Panc1 (cell line): Measurements from ENCODE around the gene NPFF. TPM values are rescaled to one million over a fixed set of nuclear protein-coding genes. Genes with fewer than 3 reads are reported as not detected.

Experiments used
- ATAC-seq: fragments of 200-7000 bp; cut with Tn5 transposase; 2 replicates; pipeline ENCODE4 v1.9.1; 2020; ENCODE audit warnings: mild to moderate bottlenecking, moderate library complexity
- BruUV-seq: library from RNA; stranded (reverse); fragments of 400-500 nt; replicated peaks from 2 replicates; lab custom pipeline; 2021; lab: Mats Ljungman, UMichigan
- CTCF ChIA-PET: fragments of 300-600 bp; sonication (Branson Sonifier 250); formaldehyde crosslinking; loops from one replicate; lab custom pipeline; 2022; ENCODE audit warnings: antibody characterized with exemption; lab: Charles Lee
- POLR2A ChIA-PET: fragments of 300-600 bp; sonication (Branson Sonifier 250); formaldehyde crosslinking; loops from one replicate; lab custom pipeline; 2022; ENCODE audit warnings: antibody characterized with exemption; lab: Charles Lee
- DNase-seq: peaks from one replicate; pipeline ENCODE4 v3.0.0-alpha.2; 2010; ENCODE audit warnings: low read depth, low spot score
- H3K27ac ChIP-seq: 2 replicates; pipeline ENCODE4 v1.5.1; 2011; ENCODE audit warnings: mild to moderate bottlenecking, low read length, inconsistent platforms
- H3K27me3 ChIP-seq: fragments of 200-500 bp; sonication (Bioruptor generic); 2 replicates; pipeline ENCODE4 v1.6.0; 2014; ENCODE audit warnings: low read length, inconsistent platforms; ENCODE audit not compliant: control insufficient read depth, insufficient read depth
- H3K36me3 ChIP-seq: fragments of 200-500 bp; sonication (Bioruptor generic); 2 replicates; pipeline ENCODE4 v1.5.1; 2014; ENCODE audit warnings: inconsistent platforms, mild to moderate bottlenecking, low read length, moderate library complexity; ENCODE audit not compliant: control insufficient read depth, insufficient read depth
- H3K4me1 ChIP-seq: 2 replicates; pipeline ENCODE4 v1.5.1; 2011; ENCODE audit warnings: inconsistent platforms, mild to moderate bottlenecking, low read length, moderate library complexity; ENCODE audit not compliant: control insufficient read depth, insufficient read depth
- H3K4me3 ChIP-seq, 2 experiments: 2 replicates each; pipeline ENCODE4 v1.5.1; 2011 to 2012; ENCODE audit warnings: low read depth in 2 of 2, low read length in 2 of 2, mild to moderate bottlenecking in 2 of 2, inconsistent platforms in 1 of 2, moderate library complexity in 1 of 2
- H3K9me3 ChIP-seq: fragments of 200-500 bp; sonication (Bioruptor generic); 2 replicates; pipeline ENCODE4 v1.5.1; 2014; ENCODE audit warnings: low read depth, mild to moderate bottlenecking, inconsistent platforms, low read length, moderate library complexity; ENCODE audit not compliant: control insufficient read depth, insufficient read depth
- POLR2AphosphoS5 ChIP-seq: IDR thresholded peaks from 2 replicates; pipeline ENCODE4 v1.6.1; 2012; ENCODE audit warnings: mild to moderate bottlenecking, low read depth, low read length, moderate library complexity
- SIN3A ChIP-seq: IDR thresholded peaks from 2 replicates; pipeline ENCODE4 v1.6.1; 2012; ENCODE audit warnings: low read depth, mild to moderate bottlenecking, low read length, moderate library complexity, borderline replicate concordance; ENCODE audit not compliant: insufficient read depth
- TCF7L2 ChIP-seq: IDR thresholded peaks from 2 replicates; pipeline ENCODE4 v1.6.1; 2011; ENCODE audit warnings: mild to moderate bottlenecking, low read depth, low read length, inconsistent platforms
- in situ Hi-C: cut with HindIII; loops from 2 replicates; pipeline ENCODE4 v1.10.0; 2016; ENCODE audit warnings: low sequenced_read_pairs, low pct_unique_long_range_greater_than_20kb
- intact Hi-C: fragments of 100-400 bp; cut with micrococcal nuclease; formaldehyde crosslinking; loops from one replicate; pipeline ENCODE4 v1.10.0; 2022; ENCODE audit not compliant: unreplicated experiment
- total RNA-seq: library from RNA; stranded (reverse); gene quantifications from one replicate; pipeline ENCODE4 v1.2.1, GENCODE V29; 2021; ENCODE audit not compliant: unreplicated experiment
- TF ChIP-seq, protein P1 (sequence below), 2 experiments: IDR thresholded peaks; 2 replicates each; pipeline ENCODE4 v1.6.1; 2011 to 2012; ENCODE audit warnings: low read depth in 2 of 2, control low read depth in 1 of 2, low read length in 1 of 2, mild to moderate bottlenecking in 1 of 2, moderate library complexity in 1 of 2; ENCODE audit not compliant: insufficient read depth in 1 of 2
- TF ChIP-seq, protein P2 (sequence below): fragments of 450-650 bp; IDR thresholded peaks from 2 replicates; pipeline ENCODE4 v1.5.1; 2017; ENCODE audit warnings: mild to moderate bottlenecking

The NPFF gene
- total RNA-seq, 1 experiment from 2014 or later = not detected

GRCh38 chr12:53465679-53466078, 41.6 kb downstream of the NPFF start:
- no peak for TF ChIP-seq SIN3A
- peak; percentile 18; the same call in 1 of the 2 replicates for TF ChIP-seq POLR2AphosphoS5
- no peak for ATAC-seq
- BruUV-seq = no TSS peak

GRCh38 chr12:53464685-53465418, 42.4 kb downstream of the NPFF start:
- Histone ChIP-seq H3K9me3 (no peaks in the 10 kb centered on the region), H3K4me3 (no peak overlapping the region), H3K36me3 (peaks cover 94% of the 10 kb centered on the region), H3K4me1 (peaks cover 6% of the 10 kb centered on the region), H3K27me3 (no peaks in the 10 kb centered on the region), H3K27ac (no peak overlapping the region; the same call in 1 of the 2 replicates)
- intact Hi-C loops = no loop called here
- ATAC-seq (no peak), DNase-seq (no peak)
- 0 out of 2 replicates have a peak, but pooled peaks have one; percentile 28 for TF ChIP-seq POLR2AphosphoS5
- TF ChIP-seq, protein P1, sequence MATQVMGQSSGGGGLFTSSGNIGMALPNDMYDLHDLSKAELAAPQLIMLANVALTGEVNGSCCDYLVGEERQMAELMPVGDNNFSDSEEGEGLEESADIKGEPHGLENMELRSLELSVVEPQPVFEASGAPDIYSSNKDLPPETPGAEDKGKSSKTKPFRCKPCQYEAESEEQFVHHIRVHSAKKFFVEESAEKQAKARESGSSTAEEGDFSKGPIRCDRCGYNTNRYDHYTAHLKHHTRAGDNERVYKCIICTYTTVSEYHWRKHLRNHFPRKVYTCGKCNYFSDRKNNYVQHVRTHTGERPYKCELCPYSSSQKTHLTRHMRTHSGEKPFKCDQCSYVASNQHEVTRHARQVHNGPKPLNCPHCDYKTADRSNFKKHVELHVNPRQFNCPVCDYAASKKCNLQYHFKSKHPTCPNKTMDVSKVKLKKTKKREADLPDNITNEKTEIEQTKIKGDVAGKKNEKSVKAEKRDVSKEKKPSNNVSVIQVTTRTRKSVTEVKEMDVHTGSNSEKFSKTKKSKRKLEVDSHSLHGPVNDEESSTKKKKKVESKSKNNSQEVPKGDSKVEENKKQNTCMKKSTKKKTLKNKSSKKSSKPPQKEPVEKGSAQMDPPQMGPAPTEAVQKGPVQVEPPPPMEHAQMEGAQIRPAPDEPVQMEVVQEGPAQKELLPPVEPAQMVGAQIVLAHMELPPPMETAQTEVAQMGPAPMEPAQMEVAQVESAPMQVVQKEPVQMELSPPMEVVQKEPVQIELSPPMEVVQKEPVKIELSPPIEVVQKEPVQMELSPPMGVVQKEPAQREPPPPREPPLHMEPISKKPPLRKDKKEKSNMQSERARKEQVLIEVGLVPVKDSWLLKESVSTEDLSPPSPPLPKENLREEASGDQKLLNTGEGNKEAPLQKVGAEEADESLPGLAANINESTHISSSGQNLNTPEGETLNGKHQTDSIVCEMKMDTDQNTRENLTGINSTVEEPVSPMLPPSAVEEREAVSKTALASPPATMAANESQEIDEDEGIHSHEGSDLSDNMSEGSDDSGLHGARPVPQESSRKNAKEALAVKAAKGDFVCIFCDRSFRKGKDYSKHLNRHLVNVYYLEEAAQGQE (IDR thresholded peaks at IDR 0.05; ENCODE audit: insufficient read depth in 1 of 2, low read depth in 2 of 2, low read length in 1 of 2) = no peak
- TF ChIP-seq TCF7L2 = no peak
- BruUV-seq = no TSS peak
- CTCF ChIA-PET = interaction anchor here (0.6 kb wide), 1 partner anchor 8 kb away, joined by 4 read pairs; no protein-coding TSS in a partner anchor
- POLR2A ChIA-PET = interaction anchor here (0.6 kb wide), 1 partner anchor 15 kb away, joined by 3 read pairs; no protein-coding TSS in a partner anchor
- in situ Hi-C loops = no loop called here

More at GRCh38 chr12:53465679-53466078, 41.6 kb downstream of the NPFF start:
- Histone ChIP-seq H3K4me1 (peaks cover 6% of the 10 kb centered on the region), H3K27ac (no peak overlapping the region), H3K9me3 (no peaks in the 10 kb centered on the region), H3K36me3 (peaks cover 90% of the 10 kb centered on the region), H3K27me3 (no peaks in the 10 kb centered on the region), H3K4me3 (no peak overlapping the region)
- CTCF ChIA-PET = no interaction called here
- DNase-seq = no peak
- POLR2A ChIA-PET = no interaction called here
- in situ Hi-C loops (no loop called here), intact Hi-C loops (no loop called here)

DNA sequence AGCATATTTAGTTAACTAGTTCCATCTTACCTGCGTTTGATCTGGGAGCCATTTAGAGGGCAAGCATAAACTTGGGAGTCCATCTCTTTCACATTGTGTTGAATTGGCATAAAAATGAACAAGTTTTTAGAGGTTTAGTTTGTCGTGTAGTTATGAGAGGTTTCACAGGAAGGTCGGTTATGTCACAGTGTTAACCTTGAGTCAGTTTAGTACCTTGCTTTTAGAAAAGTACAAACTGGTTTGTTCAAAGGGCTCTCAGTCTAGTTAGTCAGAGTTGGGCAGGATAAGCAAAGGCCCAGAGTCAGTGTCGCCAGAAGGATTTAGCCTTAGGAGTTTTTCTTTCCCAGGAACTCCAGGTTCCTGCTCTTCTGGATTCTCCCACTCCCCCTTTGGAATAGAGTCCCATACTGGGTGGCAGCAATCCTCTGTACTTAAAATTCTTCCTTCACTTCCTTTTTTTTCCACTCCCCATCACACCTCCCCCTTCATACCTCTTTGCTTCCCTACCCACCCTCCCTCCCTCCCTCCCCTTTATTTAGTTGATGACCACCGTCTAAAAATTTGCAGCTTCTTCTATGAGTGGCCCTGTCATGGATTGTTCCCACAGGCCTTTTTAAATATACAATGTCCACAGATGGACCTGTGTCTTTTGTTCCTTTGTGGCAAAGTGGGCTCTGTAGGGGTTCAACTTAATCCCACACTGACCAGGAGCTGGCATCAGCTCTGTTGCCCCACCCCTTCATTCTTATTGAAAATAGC, 43.3 kb downstream of the NPFF start:
- POLR2A ChIA-PET = interaction anchor here (0.6 kb wide), 1 partner anchor 14 kb away, joined by 3 read pairs; no protein-coding TSS in a partner anchor
- H3K4me1 ChIP-seq = peaks cover 6% of the 10 kb centered on the region
- peaks cover 95% of the 10 kb centered on the region for H3K36me3 ChIP-seq
- no peak overlapping the region for H3K4me3 ChIP-seq
- no peaks in the 10 kb centered on the region for H3K9me3 ChIP-seq
- intact Hi-C loops = no loop called here
- BruUV-seq = no TSS peak
- ATAC-seq (peak; percentile 25; the same call in 1 of the 2 replicates), DNase-seq (no peak)
- in situ Hi-C loops = no loop called here
- TF ChIP-seq POLR2AphosphoS5 (no peak), SIN3A (no peak), TCF7L2 (no peak)
- TF ChIP-seq, protein P2, sequence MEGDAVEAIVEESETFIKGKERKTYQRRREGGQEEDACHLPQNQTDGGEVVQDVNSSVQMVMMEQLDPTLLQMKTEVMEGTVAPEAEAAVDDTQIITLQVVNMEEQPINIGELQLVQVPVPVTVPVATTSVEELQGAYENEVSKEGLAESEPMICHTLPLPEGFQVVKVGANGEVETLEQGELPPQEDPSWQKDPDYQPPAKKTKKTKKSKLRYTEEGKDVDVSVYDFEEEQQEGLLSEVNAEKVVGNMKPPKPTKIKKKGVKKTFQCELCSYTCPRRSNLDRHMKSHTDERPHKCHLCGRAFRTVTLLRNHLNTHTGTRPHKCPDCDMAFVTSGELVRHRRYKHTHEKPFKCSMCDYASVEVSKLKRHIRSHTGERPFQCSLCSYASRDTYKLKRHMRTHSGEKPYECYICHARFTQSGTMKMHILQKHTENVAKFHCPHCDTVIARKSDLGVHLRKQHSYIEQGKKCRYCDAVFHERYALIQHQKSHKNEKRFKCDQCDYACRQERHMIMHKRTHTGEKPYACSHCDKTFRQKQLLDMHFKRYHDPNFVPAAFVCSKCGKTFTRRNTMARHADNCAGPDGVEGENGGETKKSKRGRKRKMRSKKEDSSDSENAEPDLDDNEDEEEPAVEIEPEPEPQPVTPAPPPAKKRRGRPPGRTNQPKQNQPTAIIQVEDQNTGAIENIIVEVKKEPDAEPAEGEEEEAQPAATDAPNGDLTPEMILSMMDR = no peak
- TF ChIP-seq, protein P1 (IDR thresholded peaks at IDR 0.05; ENCODE audit: insufficient read depth in 1 of 2, low read depth in 2 of 2, low read length in 1 of 2) = no peak
- no peaks in the 10 kb centered on the region for H3K27me3 ChIP-seq
- H3K27ac ChIP-seq = no peak overlapping the region
- CTCF ChIA-PET = interaction anchor here (0.6 kb wide), 1 partner anchor 9 kb away, joined by 4 read pairs; no protein-coding TSS in a partner anchor
